ENCODE data around the gene CCDC50.

The CCDC50 gene

DNA sequence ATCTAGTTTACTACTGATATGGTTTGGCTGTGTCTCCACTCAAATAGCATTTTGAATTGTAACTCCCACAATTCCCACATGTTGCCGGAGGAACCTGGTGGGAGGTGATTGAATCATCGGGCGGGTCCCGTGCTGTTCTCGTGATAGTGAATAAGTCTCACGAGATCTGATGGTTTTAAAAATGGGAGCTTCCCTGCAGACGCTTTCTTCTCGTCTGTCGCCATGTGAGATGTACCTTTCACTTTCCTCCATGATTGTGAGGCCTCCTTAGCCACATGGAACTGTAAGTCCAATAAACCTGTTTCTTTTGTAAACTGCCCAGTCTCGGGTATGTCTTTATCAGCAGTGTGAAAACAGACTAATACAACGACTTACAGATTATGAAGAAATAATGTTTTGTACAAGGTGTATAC is 96.1 kb downstream of the CCDC50 start:
- no peak for DNase-seq (ENCODE audit: low read depth)

DNA sequence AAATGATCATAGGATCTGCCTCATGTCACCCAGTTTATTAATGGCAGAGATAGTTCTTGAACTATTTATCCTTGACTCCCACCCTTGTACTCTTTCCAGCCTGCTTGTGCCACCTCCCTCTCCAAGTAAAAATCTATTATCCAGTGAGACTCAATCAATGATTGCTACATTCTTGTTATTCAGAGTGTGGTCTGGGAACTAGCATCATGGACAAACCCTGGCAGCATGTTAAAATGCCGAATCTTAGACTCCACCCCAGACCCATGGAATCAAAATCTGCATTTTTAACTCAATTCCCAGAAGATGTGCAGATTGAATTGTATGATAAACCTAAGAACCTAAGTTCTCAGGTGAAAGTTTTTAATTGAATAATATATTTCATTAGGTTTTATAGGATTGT is 97.1 kb downstream of the CCDC50 start:
- DNase-seq (ENCODE audit: low read depth): no peak

GRCh38 chr3:191428177-191428576 is 99.0 kb downstream of the CCDC50 start:
- DNase-seq (ENCODE audit: low read depth): no peak

DNA sequence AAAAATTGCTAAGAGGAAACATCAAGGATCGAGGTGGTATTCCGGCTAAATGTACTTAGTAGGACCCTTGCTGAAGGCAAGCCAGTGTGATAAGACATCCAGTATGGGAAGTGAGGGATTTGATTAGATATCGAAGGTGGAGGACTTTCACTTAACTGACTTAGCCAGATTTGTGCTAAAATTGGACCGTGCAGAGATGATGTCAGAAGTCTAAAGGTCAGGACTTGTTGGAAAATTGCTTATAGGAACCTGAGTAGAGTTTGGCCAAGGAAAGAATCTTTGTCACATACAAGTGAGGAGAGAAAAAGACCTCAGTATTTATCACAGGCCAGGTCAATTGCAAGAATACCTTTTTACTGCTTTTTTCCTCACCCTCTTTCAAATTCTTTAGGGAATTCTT is 100.9 kb downstream of the CCDC50 start:
- no peak for DNase-seq (ENCODE audit: low read depth)

DNA sequence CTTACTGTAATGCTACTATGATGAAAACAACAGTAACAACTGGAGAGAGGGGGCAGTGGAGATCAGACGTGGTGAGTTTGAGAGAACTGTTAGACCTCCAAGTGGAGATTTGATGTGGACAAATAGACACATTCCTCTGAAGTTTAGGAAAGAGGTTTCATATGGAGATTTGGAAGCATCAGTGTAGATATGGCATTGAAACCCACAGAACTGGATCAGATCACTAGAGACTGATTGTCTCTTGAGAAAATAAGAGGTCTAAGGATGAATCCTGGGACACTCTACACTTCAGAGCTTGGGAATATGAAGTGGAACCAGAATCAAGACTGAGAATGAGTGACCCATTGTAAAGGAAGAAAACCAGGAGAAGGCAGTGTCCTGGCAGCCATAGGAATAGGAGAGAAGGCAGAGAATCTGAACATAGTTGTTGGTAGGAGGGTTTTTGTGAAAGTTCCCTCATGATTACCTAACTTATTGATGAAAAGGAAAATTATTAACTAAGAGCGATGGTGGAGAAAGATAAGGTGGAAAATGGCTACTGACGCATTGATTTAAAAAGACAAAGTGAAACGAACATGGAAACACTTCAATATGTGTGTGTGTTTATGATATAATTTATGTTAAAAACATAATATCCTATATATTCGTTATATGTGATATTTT is 102.1 kb downstream of the CCDC50 start:
- no peak for DNase-seq (ENCODE audit: low read depth)

GRCh38 chr3:191432162-191432561 is 103.0 kb downstream of the CCDC50 start:
- no peak for DNase-seq (ENCODE audit: low read depth)

- DNase-seq (ENCODE audit: low read depth): no peak
These were observed 104.8 kb downstream of the CCDC50 start for GRCh38 chr3:191434024-191434423.

- no peak for DNase-seq (ENCODE audit: low read depth)
These were observed 106.8 kb downstream of the CCDC50 start for GRCh38 chr3:191435981-191436380.

DNA sequence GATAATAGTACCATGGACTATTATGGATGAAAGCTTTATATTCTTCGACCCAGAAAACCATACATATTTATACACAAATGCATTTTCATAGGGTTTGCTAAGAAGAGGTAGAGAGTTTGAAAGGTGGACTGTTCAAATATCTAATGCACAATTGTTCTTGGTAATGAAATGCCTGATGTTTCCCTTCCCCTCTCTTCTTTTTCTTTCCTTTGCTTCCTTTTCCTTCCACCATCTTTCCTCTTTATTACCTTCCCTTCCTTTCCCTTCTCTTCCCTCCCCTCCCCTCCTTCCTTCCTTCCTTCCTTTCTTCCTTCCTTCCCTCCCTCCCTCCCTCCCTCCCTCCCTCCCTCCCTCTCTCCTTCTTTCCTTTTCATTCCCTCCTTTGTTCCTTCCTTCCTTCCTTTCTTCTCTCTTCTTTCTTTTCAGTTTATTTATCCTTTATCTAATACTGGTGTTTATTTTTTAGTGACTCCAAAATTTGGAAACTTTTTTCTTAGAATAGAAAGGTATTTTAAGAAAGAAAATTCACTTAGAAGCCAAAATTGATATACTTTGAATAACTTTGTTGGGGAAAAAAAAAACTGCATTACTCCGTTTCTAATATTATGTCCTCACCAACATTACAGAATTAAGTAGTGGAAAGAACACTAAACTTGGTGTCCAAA is 109.1 kb downstream of the CCDC50 start:
- DNase-seq (ENCODE audit: low read depth): no peak

DNA sequence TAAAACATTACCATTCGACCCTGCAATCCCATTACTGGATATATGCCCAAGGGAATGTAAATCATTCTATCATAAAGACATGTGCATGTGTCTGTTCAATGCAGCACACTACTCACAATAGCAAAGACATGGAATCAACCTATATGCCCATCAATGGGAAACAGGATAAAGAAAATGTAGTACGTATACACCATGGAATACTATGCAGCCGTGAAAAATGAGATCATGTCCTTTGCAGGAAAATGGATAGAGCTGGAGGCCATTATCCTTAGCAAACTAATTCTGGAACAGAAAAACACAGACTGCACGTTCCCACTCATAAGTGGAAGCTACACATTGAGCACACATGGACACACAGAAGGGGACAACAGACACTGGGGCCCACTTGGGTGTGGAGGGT is 111.3 kb downstream of the CCDC50 start:
- no peak for DNase-seq (ENCODE audit: low read depth)

DNA sequence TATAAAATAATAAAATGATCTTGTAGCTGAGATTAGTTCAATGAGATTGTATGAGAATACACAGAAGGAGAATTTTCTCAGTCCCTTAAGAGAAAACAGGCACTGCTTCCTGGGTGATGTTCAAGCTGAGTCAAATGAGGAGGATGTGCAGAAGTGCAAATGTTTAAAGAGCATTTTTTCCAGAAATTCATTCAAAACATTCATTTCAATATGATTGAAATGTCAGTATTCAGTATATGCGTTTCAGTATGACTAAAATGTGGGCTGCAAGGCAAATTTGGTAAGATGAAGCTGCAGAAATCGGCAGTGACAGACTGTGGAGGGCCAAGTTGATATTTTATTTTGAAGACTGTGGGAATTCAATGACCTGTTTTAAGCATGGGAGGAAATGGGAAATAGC is 112.5 kb downstream of the CCDC50 start:
- DNase-seq (ENCODE audit: low read depth): no peak

DNA sequence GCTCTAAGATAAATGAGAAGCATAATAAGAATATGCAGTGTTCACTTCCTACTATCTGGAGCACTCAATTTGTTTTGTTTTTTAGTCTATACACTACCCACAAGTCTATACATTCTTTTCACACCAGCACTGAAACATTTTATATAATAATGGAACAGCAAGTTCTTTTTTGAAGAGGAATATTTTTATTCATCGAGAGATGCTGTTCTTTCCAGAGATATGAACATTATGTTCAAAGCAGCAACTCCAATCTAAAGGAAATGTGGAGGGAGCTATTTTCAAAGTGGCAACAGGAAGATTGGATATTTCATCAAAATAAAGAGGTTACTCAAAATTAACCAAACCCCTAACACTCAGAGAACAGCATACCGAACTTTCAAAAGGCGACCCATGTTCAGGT is 115.4 kb downstream of the CCDC50 start:
- no peak for DNase-seq (ENCODE audit: low read depth)
